Caki2 (cell line): Measurements from ENCODE around the gene PCDHGA8. TPM values are rescaled to one million over a fixed set of nuclear protein-coding genes. Genes with fewer than 3 reads are reported as not detected.
"Not testable (repeated sequence)": the region's sequence is repeated elsewhere in the genome, so short reads cannot be mapped to it uniquely, and the experiment has no call there.

Experiments used
- DNase-seq: peaks from one replicate; pipeline ENCODE4 v3.0.0-alpha.2; 2015; ENCODE audit warnings: low read depth
- in situ Hi-C: cut with HindIII; loops from 2 replicates; pipeline ENCODE4 v1.10.0; 2016; ENCODE audit warnings: low sequenced_read_pairs, low pct_unique_long_range_greater_than_20kb, mixed read lengths
- total RNA-seq: library from RNA; depleted of rRNA; stranded (reverse); fragments of >200 nt; shearing (Covaris generic); gene quantifications from 2 replicates; pipeline ENCODE4 v1.2.3, GENCODE V29; 2014; ENCODE audit warnings: low replicate concordance

PCDHGA8 gene
- total RNA-seq, 1 experiment from 2014 or later = not detected

GRCh38 chr5:141419074-141419880 lies 26.8 kb downstream of the PCDHGA8 start:
- in situ Hi-C loops = no loop called here
- DNase-seq = no peak

- no peak for DNase-seq
- in situ Hi-C loops = no loop called here
Observed at GRCh38 chr5:141420855-141421488, 28.5 kb downstream of the PCDHGA8 start, which contains the start of gene PCDHGA11. PCDHGA11 (plus strand) TSS chr5:141421051; CDS start chr5:141421228, 177 bp downstream.

GRCh38 chr5:141421489-141421855 lies 29.0 kb downstream of the PCDHGA8 start:
- in situ Hi-C loops = no loop called here
- no peak for DNase-seq

GRCh38 chr5:141422742-141423291 lies 30.4 kb downstream of the PCDHGA8 start:
- in situ Hi-C loops = no loop called here
- no peak for DNase-seq

- no peak for DNase-seq
- in situ Hi-C loops = no loop called here
Observed at GRCh38 chr5:141427783-141428426, 35.5 kb downstream of the PCDHGA8 start.

GRCh38 chr5:141430332-141431113 lies 38.1 kb downstream of the PCDHGA8 start, which contains the start of gene PCDHGA12:
PCDHGA12 (plus strand) TSS chr5:141430507; CDS start chr5:141430760, 253 bp downstream.
- in situ Hi-C loops = no loop called here
- no peak for DNase-seq

GRCh38 chr5:141431286-141431685 lies 38.9 kb downstream of the PCDHGA8 start:
- no peak for DNase-seq
- in situ Hi-C loops = no loop called here

GRCh38 chr5:141432308-141432707 lies 39.9 kb downstream of the PCDHGA8 start:
- in situ Hi-C loops, DNase-seq: not testable (repeated sequence)

- in situ Hi-C loops, DNase-seq: not testable (repeated sequence)
Observed at GRCh38 chr5:141432726-141433125, 40.3 kb downstream of the PCDHGA8 start.

- in situ Hi-C loops = no loop called here
- DNase-seq = no peak
Observed at GRCh38 chr5:141434006-141434405, 41.6 kb downstream of the PCDHGA8 start.

GRCh38 chr5:141437221-141437620 lies 44.8 kb downstream of the PCDHGA8 start:
- in situ Hi-C loops = no loop called here

GRCh38 chr5:141439411-141440141 lies 47.1 kb downstream of the PCDHGA8 start:
- in situ Hi-C loops = no loop called here
- no peak for DNase-seq

More at GRCh38 chr5:141437221-141437620, 44.8 kb downstream of the PCDHGA8 start:
- DNase-seq = no peak

- DNase-seq = no peak
- in situ Hi-C loops = no loop called here
Observed at GRCh38 chr5:141440341-141440740, 47.9 kb downstream of the PCDHGA8 start.

- in situ Hi-C loops = no loop called here
- DNase-seq = no peak
Observed at GRCh38 chr5:141441571-141442170, 49.2 kb downstream of the PCDHGA8 start.
